ENCODE measurements around the gene LUC7L3. TPM values are rescaled to one million over a fixed set of nuclear protein-coding genes. Genes with fewer than 3 reads are reported as not detected.
"Not testable (repeated sequence)": the region's sequence is repeated elsewhere in the genome, so short reads cannot be mapped to it uniquely, and the experiment has no call there.

Gene LUC7L3
- total RNA-seq, 4 donors from 2014 or later, result 44.2 to 88.7 (median 55.2) TPM

DNA sequence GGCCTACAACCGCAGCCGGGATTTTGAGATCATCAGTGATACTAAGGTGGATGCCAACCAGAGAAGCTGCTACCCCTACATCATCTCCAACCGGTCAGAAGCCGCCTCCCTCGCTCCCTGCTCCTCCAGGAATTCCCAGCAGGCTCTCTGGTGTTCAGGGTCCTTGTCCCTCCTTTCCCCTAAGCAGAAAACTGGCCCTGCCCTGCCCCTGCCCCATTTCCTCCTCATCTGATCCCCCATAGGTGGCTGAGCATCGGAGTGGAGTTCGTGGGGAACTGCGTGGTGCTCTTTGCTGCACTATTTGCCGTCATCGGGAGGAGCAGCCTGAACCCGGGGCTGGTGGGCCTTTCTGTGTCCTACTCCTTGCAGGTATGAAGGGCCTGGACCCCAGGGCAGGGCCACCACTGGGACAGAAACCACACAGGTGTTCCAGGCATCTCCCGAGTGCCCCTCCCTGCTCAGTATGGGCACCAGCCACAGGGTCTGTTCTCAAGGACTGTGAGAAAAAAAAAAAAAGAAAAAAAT lies 41.5 kb upstream of the LUC7L3 start:
- DNase-seq (ENCODE audit: low spot score) (no peak), ATAC-seq (ENCODE audit: low FRiP score) (no peak)
- TF ChIP-seq CTCF (IDR thresholded peaks at IDR 0.05), result no peak

- no peak for ATAC-seq (ENCODE audit: low FRiP score)
- no peak for DNase-seq (ENCODE audit: low spot score)
- no peak for TF ChIP-seq CTCF (IDR thresholded peaks at IDR 0.05)
Observed at GRCh38 chr17:50679008-50679544, 40.3 kb upstream of the LUC7L3 start.

DNA sequence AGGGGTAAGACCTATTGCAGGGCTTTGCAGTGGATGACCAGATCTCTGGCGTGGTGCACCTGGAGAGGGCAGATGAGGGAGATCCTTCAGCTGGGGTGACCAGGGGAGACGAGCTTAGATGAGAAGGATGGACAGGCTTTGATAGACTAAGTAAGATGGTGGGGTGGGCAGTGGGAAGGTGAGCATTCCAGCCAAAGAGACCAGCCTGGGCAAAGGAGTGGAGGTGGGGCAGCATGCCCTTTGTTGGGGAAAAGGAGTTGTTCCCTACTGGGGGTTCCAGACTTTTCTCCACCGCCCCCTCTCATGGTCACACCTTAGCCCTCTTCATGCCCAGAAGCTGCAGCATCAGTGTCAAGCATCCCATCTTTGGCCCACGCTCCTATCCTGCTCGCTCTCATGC lies 39.3 kb upstream of the LUC7L3 start:
- no peak for DNase-seq (ENCODE audit: low spot score)
- no peak for TF ChIP-seq CTCF (IDR thresholded peaks at IDR 0.05)
- ATAC-seq (ENCODE audit: low FRiP score), result peak; percentile 8

DNA sequence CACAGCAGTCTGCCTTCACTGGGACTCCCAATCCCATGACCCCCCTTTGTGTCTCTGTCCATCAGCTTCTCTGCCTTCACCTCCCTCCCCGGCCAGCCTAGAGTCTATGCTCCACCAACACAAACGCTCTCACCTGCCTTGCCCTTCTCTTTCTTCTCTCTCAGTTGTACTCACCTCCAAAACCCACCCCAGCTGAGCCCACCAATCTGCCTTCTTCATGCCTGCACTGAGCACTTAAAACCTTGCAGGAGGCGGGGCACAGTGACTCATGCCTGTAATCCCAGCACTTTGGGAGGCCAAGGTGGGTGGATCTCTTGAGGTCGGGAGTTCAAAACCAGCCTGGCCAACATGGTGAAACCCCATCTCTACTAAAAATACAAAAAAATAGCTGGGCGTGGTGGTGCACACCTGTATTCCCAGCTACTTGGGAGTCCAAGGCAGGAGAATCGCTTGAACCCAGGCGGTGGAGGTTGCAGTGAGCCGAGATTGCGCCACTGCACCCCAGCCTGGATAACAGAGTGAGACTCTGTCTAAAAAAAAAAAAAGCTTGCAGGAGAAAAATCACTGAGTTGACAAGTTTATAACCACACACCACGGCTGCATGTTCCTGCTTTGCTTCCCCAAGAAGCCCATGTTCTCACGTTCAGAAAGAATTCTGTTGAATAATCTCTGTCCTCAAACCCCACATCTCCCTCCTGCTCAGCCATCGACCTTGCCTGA lies 38.7 kb upstream of the LUC7L3 start:
- not testable (repeated sequence) for ATAC-seq (ENCODE audit: low FRiP score)
- DNase-seq (ENCODE audit: low spot score), result peak; percentile 17

DNA sequence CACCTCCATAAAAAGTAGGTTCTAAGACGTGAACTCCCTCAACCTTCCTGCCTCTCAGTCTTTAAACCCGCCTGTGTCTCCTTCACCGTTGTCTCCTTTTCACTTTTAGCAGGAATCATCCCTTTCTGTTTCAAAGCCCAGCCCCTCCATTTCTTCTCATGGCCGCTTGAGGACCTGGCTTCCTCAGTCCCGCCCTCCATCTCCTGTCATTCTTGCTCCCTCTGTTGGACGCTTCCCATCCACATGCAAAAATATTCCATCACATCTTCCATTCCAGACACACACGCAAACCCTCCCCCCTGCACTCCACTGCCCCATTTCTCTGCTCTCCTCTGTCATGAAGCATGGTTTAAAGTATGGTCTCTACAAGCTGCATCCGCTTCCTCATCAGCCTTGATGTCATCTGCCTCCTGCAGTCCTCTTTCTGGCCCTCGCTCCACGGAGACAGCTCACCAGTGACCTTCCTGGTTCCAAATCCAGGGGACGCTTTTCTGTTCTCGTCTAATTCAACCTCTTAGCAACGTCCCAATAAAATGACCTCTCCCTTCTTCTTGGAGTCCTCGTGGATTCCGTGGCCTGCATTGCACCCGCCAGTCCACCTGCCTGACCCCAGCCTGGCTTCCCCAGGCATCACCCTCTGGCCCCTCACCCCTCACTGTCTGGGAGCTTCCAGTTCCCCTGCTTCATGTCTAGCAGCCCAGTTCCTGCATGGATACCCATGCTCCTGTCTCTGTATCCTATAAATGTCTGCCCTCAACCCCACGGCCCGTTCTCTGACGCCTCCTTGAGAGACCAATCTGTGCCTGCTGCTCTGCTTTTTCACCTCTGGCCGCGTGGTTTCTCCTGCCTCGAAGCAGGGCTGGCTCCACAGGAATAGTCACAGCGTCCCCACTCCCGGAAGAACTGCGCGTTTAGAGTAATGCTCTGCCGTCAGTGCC lies 37.9 kb upstream of the LUC7L3 start:
- DNase-seq (ENCODE audit: low spot score), result no peak
- peak; percentile 45 for ATAC-seq (ENCODE audit: low FRiP score)
- peak in 1 of 3 donors; percentile 6 for TF ChIP-seq CTCF (IDR thresholded peaks at IDR 0.05)

- TF ChIP-seq CTCF (IDR thresholded peaks at IDR 0.05), result no peak
- no peak for ATAC-seq (ENCODE audit: low FRiP score)
- no peak for DNase-seq (ENCODE audit: low spot score)
Observed at GRCh38 chr17:50682441-50682840, 37.0 kb upstream of the LUC7L3 start.

GRCh38 chr17:50682938-50683337 lies 36.5 kb upstream of the LUC7L3 start:
- ATAC-seq (ENCODE audit: low FRiP score) (no peak), DNase-seq (ENCODE audit: low spot score) (no peak)
- TF ChIP-seq CTCF (IDR thresholded peaks at IDR 0.05), result no peak
